ENCODE data around the gene FHOD3. TPM values are rescaled to one million over a fixed set of nuclear protein-coding genes. Genes with fewer than 3 reads are reported as not detected.

FHOD3 gene
- total and polyA plus RNA-seq, 2 experiments from 2014 or later: 2.7 to 8.7 TPM

GRCh38 chr18:36536426-36536825 is 238.9 kb downstream of the FHOD3 start:
- H3K9me2 ChIP-seq (ENCODE audit: insufficient read depth): peaks cover 6% of the 10 kb centered on the region
- H3F3A ChIP-seq (replicated peaks; ENCODE audit: low read depth): no peaks in the 10 kb centered on the region
- no peak overlapping the region for H3K4me3 Mint-ChIP-seq
- H3K27ac ChIP-seq (ENCODE audit: low read depth): no peak overlapping the region
- TF ChIP-seq EZH2 (IDR thresholded peaks at IDR 0.05; ENCODE audit: low read depth, unreplicated experiment): no peak
- TF ChIP-seq, protein P1, sequence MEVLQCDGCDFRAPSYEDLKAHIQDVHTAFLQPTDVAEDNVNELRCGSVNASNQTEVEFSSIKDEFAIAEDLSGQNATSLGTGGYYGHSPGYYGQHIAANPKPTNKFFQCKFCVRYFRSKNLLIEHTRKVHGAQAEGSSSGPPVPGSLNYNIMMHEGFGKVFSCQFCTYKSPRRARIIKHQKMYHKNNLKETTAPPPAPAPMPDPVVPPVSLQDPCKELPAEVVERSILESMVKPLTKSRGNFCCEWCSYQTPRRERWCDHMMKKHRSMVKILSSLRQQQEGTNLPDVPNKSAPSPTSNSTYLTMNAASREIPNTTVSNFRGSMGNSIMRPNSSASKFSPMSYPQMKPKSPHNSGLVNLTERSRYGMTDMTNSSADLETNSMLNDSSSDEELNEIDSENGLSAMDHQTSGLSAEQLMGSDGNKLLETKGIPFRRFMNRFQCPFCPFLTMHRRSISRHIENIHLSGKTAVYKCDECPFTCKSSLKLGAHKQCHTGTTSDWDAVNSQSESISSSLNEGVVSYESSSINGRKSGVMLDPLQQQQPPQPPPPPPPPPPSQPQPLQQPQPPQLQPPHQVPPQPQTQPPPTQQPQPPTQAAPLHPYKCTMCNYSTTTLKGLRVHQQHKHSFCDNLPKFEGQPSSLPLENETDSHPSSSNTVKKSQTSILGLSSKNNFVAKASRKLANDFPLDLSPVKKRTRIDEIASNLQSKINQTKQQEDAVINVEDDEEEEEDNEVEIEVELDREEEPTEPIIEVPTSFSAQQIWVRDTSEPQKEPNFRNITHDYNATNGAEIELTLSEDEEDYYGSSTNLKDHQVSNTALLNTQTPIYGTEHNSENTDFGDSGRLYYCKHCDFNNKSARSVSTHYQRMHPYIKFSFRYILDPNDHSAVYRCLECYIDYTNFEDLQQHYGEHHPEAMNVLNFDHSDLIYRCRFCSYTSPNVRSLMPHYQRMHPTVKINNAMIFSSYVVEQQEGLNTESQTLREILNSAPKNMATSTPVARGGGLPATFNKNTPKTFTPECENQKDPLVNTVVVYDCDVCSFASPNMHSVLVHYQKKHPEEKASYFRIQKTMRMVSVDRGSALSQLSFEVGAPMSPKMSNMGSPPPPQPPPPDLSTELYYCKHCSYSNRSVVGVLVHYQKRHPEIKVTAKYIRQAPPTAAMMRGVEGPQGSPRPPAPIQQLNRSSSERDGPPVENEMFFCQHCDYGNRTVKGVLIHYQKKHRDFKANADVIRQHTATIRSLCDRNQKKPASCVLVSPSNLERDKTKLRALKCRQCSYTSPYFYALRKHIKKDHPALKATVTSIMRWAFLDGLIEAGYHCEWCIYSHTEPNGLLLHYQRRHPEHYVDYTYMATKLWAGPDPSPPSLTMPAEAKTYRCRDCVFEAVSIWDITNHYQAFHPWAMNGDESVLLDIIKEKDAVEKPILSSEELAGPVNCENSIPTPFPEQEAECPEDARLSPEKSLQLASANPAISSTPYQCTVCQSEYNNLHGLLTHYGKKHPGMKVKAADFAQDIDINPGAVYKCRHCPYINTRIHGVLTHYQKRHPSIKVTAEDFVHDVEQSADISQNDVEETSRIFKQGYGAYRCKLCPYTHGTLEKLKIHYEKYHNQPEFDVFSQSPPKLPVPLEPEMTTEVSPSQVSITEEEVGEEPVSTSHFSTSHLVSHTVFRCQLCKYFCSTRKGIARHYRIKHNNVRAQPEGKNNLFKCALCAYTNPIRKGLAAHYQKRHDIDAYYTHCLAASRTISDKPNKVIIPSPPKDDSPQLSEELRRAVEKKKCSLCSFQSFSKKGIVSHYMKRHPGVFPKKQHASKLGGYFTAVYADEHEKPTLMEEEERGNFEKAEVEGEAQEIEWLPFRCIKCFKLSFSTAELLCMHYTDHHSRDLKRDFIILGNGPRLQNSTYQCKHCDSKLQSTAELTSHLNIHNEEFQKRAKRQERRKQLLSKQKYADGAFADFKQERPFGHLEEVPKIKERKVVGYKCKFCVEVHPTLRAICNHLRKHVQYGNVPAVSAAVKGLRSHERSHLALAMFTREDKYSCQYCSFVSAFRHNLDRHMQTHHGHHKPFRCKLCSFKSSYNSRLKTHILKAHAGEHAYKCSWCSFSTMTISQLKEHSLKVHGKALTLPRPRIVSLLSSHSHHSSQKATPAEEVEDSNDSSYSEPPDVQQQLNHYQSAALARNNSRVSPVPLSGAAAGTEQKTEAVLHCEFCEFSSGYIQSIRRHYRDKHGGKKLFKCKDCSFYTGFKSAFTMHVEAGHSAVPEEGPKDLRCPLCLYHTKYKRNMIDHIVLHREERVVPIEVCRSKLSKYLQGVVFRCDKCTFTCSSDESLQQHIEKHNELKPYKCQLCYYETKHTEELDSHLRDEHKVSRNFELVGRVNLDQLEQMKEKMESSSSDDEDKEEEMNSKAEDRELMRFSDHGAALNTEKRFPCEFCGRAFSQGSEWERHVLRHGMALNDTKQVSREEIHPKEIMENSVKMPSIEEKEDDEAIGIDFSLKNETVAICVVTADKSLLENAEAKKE (CRISPR knock-in tag; IDR thresholded peaks at IDR 0.05): no peak
- TF ChIP-seq ETS1 (IDR thresholded peaks at IDR 0.05): no peak
- no peak for TF ChIP-seq NANOG (IDR thresholded peaks at IDR 0.05; ENCODE audit: borderline replicate concordance)
- TF ChIP-seq ZNF114 (CRISPR knock-in tag; IDR thresholded peaks at IDR 0.05): no peak
- TF ChIP-seq JUNB (IDR thresholded peaks at IDR 0.05; ENCODE audit: unreplicated experiment): no peak
- TF ChIP-seq, protein P2, sequence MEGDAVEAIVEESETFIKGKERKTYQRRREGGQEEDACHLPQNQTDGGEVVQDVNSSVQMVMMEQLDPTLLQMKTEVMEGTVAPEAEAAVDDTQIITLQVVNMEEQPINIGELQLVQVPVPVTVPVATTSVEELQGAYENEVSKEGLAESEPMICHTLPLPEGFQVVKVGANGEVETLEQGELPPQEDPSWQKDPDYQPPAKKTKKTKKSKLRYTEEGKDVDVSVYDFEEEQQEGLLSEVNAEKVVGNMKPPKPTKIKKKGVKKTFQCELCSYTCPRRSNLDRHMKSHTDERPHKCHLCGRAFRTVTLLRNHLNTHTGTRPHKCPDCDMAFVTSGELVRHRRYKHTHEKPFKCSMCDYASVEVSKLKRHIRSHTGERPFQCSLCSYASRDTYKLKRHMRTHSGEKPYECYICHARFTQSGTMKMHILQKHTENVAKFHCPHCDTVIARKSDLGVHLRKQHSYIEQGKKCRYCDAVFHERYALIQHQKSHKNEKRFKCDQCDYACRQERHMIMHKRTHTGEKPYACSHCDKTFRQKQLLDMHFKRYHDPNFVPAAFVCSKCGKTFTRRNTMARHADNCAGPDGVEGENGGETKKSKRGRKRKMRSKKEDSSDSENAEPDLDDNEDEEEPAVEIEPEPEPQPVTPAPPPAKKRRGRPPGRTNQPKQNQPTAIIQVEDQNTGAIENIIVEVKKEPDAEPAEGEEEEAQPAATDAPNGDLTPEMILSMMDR (conservative IDR thresholded peaks at IDR 0.05; ENCODE audit: low read depth in 2 of 2): no peak
- TF ChIP-seq POLR2AphosphoS5 (IDR thresholded peaks at IDR 0.05; ENCODE audit: low read depth): no peak
- no peak for TF ChIP-seq REST (IDR thresholded peaks at IDR 0.05; ENCODE audit: unreplicated experiment)
- no peak for TF ChIP-seq EZH2phosphoT487 (IDR thresholded peaks at IDR 0.05; ENCODE audit: unreplicated experiment)
- no peak for TF ChIP-seq STAT1 (IDR thresholded peaks at IDR 0.05; ENCODE audit: unreplicated experiment)
- no peak for TF ChIP-seq CREB1 (CRISPR knock-in tag; IDR thresholded peaks at IDR 0.05; ENCODE audit: low read depth)
- no peak for TF ChIP-seq ZNF331 (CRISPR knock-in tag; IDR thresholded peaks at IDR 0.05; ENCODE audit: low read depth)
- peaks cover 14% of the 10 kb centered on the region for H3K4me1 Mint-ChIP-seq
- no peaks in the 10 kb centered on the region for H4K20me1 ChIP-seq (replicated peaks; ENCODE audit: insufficient read depth)
- DNase-seq (ENCODE audit: low spot score): no peak
- peak overlapping the region; percentile 81; the same call in 1 of the 2 replicates for H3K27ac Mint-ChIP-seq
- H3K27me3 Mint-ChIP-seq (ENCODE audit: insufficient read depth, low read depth, poor library complexity): peaks cover 3% of the 10 kb centered on the region
- 0 out of 2 replicates have a peak, but pooled peaks cover 7% of the 10 kb centered on the region for H3K4me1 ChIP-seq (ENCODE audit: insufficient read depth)
- peak; percentile 81 for ATAC-seq
- no peak overlapping the region for H3K4me3 ChIP-seq
- no peaks in the 10 kb centered on the region for H3K27me3 ChIP-seq (ENCODE audit: insufficient read depth)
- no peaks in the 10 kb centered on the region for H3K9me3 Mint-ChIP-seq
- H2AFZ ChIP-seq: no peak overlapping the region
- H3K36me3 ChIP-seq (ENCODE audit: insufficient read depth): no peaks in the 10 kb centered on the region
- no peak overlapping the region for H3K4me2 ChIP-seq
- no peaks in the 10 kb centered on the region for H3K36me3 Mint-ChIP-seq (ENCODE audit: low read depth)
- H3K79me2 ChIP-seq (replicated peaks; ENCODE audit: insufficient read depth): no peaks in the 10 kb centered on the region
